Suprapubic skin (tissue), 4 donors: Measurements from ENCODE around the gene NINL. TPM values are rescaled to one million over a fixed set of nuclear protein-coding genes. Genes with fewer than 3 reads are reported as not detected.
"Not testable (repeated sequence)": the region's sequence is repeated elsewhere in the genome, so short reads cannot be mapped to it uniquely, and the experiment has no call there.

Experiments
- DNase-seq, 2 donors: peaks; one replicate each; pipeline ENCODE4 v3.0.0-alpha.2; 2019; ENCODE audit warnings: low spot score in 2 of 2
- H3K27ac ChIP-seq: fragments of 200-600 bp; sonication (generic); one replicate; pipeline ENCODE4 v1.5.1; 2019
- H3K27me3 ChIP-seq: fragments of 200-600 bp; sonication (generic); one replicate; pipeline ENCODE4 v1.5.1; 2019
- H3K36me3 ChIP-seq: fragments of 200-600 bp; sonication (generic); one replicate; pipeline ENCODE4 v1.5.1; 2019
- H3K4me1 ChIP-seq: fragments of 200-600 bp; sonication (generic); one replicate; pipeline ENCODE4 v1.5.1; 2019
- H3K4me3 ChIP-seq: fragments of 200-600 bp; sonication (generic); one replicate; pipeline ENCODE4 v1.5.1; 2019; ENCODE audit warnings: mild to moderate bottlenecking
- H3K9me3 ChIP-seq: fragments of 200-600 bp; sonication (generic); one replicate; pipeline ENCODE4 v1.5.1; 2019
- EP300 ChIP-seq: sonication (generic); formaldehyde crosslinking; IDR thresholded peaks from one replicate; pipeline ENCODE4 v1.6.1; 2017; ENCODE audit warnings: antibody characterized with exemption
- POLR2A ChIP-seq, 2 donors: fragments of 450-650 bp; IDR thresholded peaks; one replicate each; pipeline ENCODE4 v1.6.1; 2017; ENCODE audit warnings: antibody characterized with exemption in 2 of 2, mild to moderate bottlenecking in 2 of 2, moderate library complexity in 2 of 2
- POLR2AphosphoS5 ChIP-seq, 3 donors: sonication (generic); formaldehyde crosslinking; IDR thresholded peaks; one replicate each; pipeline ENCODE4 v1.6.1; 2017; ENCODE audit warnings: antibody characterized with exemption in 3 of 3
- WGBS: methylation state at CpG from one replicate; pipeline ENCODE4 v1.1.5; 2018; 5-methylcytosine and 5-hydroxymethylcytosine counted together
- total RNA-seq, 4 donors: library from RNA; depleted of rRNA; stranded (reverse); fragments of >200 nt; gene quantifications; one replicate each; pipeline ENCODE4 v1.1.0, GENCODE V29; 2016
- TF ChIP-seq, protein P1 (sequence below), 2 donors: fragments of 200-600 bp in 1 of 2; fragments of 450-650 bp in 1 of 2; sonication (generic) in 1 of 2; IDR thresholded peaks; one replicate each; pipeline ENCODE4 v1.5.1; 2016 to 2019; ENCODE audit warnings: antibody characterized with exemption in 2 of 2, mild to moderate bottlenecking in 1 of 2, moderate library complexity in 1 of 2

The NINL gene
- total RNA-seq, 4 donors from 2014 or later, result 2.0 to 6.9 (median 2.6) TPM

DNA sequence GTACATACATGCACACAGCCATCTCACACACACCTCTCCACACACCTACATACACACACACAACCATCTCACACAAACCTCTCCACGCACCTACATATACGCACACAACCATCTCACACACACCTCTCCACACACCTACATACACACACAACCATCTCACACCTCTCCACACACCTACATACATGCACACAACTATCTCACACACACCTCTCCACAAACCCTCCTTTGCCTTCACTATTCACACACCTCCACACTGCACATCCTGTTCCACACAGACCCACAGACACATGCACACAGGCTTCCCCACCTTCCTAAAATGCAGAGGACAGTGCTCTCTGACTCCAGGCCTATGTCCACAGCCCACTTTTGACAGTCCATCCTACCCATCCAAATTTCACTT is 16.3 kb upstream of the NINL start:
- Histone ChIP-seq H3K36me3 (no peaks in the 10 kb centered on the region), H3K4me1 (no peaks in the 10 kb centered on the region), H3K27ac (no peak overlapping the region), H3K4me3 (no peak overlapping the region), H3K9me3 (no peaks in the 10 kb centered on the region), H3K27me3 (no peaks in the 10 kb centered on the region)
- 87% methylated on average over 2 of the region's 2 CpGs for WGBS
- TF ChIP-seq POLR2A (IDR thresholded peaks at IDR 0.05) (no peak), EP300 (no peak), POLR2AphosphoS5 (IDR thresholded peaks at IDR 0.05) (no peak)
- TF ChIP-seq, protein P1, sequence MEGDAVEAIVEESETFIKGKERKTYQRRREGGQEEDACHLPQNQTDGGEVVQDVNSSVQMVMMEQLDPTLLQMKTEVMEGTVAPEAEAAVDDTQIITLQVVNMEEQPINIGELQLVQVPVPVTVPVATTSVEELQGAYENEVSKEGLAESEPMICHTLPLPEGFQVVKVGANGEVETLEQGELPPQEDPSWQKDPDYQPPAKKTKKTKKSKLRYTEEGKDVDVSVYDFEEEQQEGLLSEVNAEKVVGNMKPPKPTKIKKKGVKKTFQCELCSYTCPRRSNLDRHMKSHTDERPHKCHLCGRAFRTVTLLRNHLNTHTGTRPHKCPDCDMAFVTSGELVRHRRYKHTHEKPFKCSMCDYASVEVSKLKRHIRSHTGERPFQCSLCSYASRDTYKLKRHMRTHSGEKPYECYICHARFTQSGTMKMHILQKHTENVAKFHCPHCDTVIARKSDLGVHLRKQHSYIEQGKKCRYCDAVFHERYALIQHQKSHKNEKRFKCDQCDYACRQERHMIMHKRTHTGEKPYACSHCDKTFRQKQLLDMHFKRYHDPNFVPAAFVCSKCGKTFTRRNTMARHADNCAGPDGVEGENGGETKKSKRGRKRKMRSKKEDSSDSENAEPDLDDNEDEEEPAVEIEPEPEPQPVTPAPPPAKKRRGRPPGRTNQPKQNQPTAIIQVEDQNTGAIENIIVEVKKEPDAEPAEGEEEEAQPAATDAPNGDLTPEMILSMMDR (IDR thresholded peaks at IDR 0.05), result no peak
- peak in 1 of 2 donors; percentile 28 for DNase-seq

DNA sequence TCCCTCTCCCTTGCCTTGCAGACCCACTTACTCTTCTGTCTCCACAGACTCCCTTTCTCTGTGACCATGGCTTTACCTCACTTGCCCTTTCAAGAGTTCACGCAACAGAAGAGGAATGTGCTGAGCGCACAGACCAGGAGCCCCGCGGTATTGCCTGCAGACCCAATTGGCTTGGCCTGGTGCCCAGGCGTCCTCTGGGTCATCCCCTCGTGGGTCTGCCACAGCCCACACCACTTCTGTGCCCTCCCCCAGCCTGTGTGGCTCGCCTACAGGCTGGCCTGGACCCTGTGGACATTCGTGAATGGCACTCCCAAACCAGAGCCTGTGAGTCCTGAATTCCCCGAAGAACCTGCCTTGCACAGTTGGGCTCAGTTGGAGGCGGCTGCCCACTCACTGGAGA is 15.3 kb upstream of the NINL start:
- Histone ChIP-seq H3K36me3 (no peaks in the 10 kb centered on the region), H3K4me3 (no peak overlapping the region), H3K4me1 (no peaks in the 10 kb centered on the region), H3K9me3 (no peaks in the 10 kb centered on the region), H3K27me3 (no peaks in the 10 kb centered on the region), H3K27ac (no peak overlapping the region)
- TF ChIP-seq, protein P1 (IDR thresholded peaks at IDR 0.05), result no peak
- TF ChIP-seq EP300 (no peak), POLR2AphosphoS5 (IDR thresholded peaks at IDR 0.05) (no peak), POLR2A (IDR thresholded peaks at IDR 0.05) (no peak)
- DNase-seq, result no peak
- 84% methylated on average over 9 of the region's 10 CpGs for WGBS

DNA sequence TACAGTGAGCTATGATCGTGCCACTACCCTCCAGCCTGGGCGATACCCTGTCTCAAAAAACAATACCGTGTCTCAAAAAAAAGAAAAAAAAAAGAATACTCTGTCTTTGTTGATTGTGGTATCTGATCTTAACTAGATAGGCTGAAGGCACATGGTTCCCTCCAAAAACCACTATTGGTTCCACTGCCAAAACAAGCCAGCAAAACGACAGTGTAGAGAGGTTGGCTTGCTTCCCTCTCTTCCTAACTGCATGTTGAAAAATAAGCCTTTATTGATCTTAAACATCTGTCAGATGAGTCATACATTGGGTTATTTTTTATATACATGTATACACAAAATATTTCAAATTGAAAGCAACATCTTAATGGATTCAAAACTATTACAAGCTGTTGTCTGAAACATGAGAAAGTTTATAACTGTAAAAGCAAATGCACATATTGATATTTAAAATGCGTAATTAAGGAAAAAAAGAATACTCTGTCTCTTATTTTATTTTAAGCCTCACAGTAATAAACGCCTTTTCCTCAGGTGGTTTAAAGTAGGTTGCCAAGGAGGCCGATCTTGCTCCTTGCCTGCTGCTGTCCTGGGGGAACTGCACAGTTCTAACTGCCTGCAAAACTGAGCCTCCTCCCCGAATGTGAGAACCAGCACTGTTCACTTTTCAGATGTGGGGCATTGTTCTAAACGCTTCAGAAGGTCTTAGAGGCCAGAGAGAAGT is 7.0 kb upstream of the NINL start:
- H3K4me3 ChIP-seq, result no peak overlapping the region
- peak in 1 of 2 donors; percentile 21 for DNase-seq
- 38% methylated on average over 9 of the region's 9 CpGs for WGBS

DNA sequence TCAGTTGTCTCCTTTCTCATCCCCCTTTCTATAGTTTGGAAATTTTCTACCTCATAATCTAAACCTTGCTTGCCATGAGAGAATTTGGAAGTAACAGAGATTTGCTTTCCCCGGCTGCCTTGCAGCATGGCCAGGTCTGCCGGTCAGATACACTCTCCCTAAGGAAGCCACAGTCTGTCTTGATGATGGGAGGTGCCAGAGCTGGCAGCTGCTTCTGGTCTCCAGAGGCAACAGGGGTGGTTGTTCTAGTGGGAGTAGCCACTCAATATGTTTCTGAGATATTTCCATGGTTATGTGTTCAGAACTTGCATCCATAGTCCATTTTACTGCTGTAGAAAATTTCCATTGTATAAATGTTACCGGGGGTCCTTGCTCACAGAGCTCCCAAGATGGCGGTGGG is 5.4 kb upstream of the NINL start:
- WGBS, result 91% methylated on average over 4 of the region's 4 CpGs
- H3K9me3 ChIP-seq, H3K27ac ChIP-seq, H3K27me3 ChIP-seq, H3K4me3 ChIP-seq, H3K4me1 ChIP-seq, H3K36me3 ChIP-seq: not testable (repeated sequence)
- peak in 1 of 2 donors; percentile 20 for DNase-seq

More for the DNA sequence above, 7.0 kb upstream of the NINL start:
- TF ChIP-seq, protein P1 (IDR thresholded peaks at IDR 0.05), result no peak
- no peak for TF ChIP-seq POLR2A (IDR thresholded peaks at IDR 0.05)
- TF ChIP-seq EP300, result no peak
- no peak for TF ChIP-seq POLR2AphosphoS5 (IDR thresholded peaks at IDR 0.05)
- no peaks in the 10 kb centered on the region for H3K9me3 ChIP-seq
- no peaks in the 10 kb centered on the region for H3K27me3 ChIP-seq
- no peak overlapping the region for H3K27ac ChIP-seq
- no peaks in the 10 kb centered on the region for H3K4me1 ChIP-seq
- H3K36me3 ChIP-seq, result no peaks in the 10 kb centered on the region

DNA sequence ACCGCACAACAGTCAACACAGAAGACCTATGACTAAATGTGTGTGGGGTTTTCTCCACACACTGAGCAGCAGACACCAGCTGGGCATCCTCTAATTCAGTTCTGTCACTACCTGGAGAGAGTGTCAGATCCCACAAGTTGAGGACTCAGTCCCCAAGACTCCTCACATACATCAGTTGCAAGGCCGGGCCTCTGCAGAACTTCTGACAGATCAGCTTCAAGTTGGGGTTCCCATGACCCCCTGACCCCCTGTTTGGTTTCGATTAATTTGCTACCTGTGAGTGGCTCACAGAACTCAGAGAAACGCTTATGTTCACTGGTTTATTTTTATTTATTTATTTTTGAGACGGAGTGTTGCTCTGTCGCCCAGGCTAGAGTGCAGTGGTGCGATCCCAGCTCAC is 3.2 kb upstream of the NINL start:
- Histone ChIP-seq H3K27ac (no peak overlapping the region), H3K4me3 (no peak overlapping the region), H3K27me3 (no peaks in the 10 kb centered on the region), H3K4me1 (peaks cover 12% of the 10 kb centered on the region), H3K9me3 (no peaks in the 10 kb centered on the region), H3K36me3 (no peaks in the 10 kb centered on the region)
- DNase-seq, result no peak
- TF ChIP-seq POLR2AphosphoS5 (IDR thresholded peaks at IDR 0.05), result no peak
- TF ChIP-seq, protein P1 (IDR thresholded peaks at IDR 0.05), result no peak
- no peak for TF ChIP-seq EP300
- TF ChIP-seq POLR2A (IDR thresholded peaks at IDR 0.05), result no peak
- 96% methylated on average over 7 of the region's 7 CpGs for WGBS

DNA sequence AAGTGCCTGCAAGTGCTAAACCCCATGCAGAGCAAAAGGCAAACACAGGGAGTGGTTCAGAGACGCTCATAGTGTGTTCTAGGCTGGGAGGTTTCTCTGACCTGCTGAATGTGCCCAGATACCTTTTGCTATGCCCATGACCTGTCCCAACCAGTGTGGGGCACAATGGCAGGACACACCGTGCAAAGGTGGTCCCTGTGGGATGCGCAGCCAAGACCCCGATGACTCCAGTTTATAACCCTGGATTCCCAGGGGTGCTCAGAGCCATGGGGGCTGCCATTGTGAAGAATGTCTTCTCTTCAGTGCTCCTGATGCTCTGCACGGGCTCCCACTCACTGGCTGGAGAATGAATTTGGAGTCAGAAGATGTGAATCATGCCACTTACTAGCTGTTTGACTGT is 2.2 kb upstream of the NINL start:
- no peaks in the 10 kb centered on the region for H3K27me3 ChIP-seq
- WGBS, result 90% methylated on average over 4 of the region's 5 CpGs
- DNase-seq, result no peak
- H3K4me1 ChIP-seq, result peaks cover 12% of the 10 kb centered on the region
- TF ChIP-seq EP300 (no peak), POLR2A (IDR thresholded peaks at IDR 0.05) (no peak)
- TF ChIP-seq, protein P1 (IDR thresholded peaks at IDR 0.05), result no peak
- no peaks in the 10 kb centered on the region for H3K9me3 ChIP-seq
- H3K4me3 ChIP-seq, result no peak overlapping the region
- H3K27ac ChIP-seq, result no peak overlapping the region
- H3K36me3 ChIP-seq, result no peaks in the 10 kb centered on the region
